ENCODE results near the gene PPM1D. TPM values are rescaled to one million over a fixed set of nuclear protein-coding genes. Genes with fewer than 3 reads are reported as not detected.

The PPM1D gene
- polyA plus RNA-seq, 1 of the 3 experiments (the other 2 are of a cell fraction): 8.8 TPM

DNA sequence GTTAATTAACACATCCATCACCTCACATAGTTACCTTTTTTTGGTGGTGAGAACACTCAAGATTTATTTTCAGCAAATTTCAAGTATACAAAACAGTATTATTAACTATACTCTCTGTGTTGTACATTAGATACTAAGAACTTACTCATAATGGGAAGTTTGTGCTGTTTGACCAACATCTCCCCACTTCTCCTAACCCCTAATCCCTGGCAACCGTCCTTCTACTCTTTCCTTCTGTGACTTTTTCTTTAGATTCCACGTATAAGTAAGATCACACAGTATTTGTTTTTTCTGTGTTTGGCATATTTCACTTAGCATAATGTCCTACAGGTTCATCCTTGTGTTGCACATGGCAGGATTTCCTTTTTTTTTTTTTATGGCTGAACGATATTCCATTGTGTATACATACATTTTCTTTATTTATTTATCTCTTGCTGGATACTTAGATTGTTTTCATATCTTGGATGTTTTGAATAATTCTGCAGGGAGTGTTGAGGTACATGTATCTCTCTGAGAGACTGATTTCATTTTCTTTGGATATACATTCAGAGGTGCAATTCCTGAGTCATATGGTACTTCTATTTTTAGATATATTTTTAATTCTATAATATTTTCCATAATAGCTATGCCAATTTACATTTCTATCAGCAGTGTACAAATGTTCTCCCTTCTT is 19.0 kb downstream of the PPM1D start:
- WGBS (ENCODE audit: low lambda C conversion rate): 84% methylated on average over 3 of the region's 3 CpGs
- H2AFZ ChIP-seq (ENCODE audit: low read depth): no peak overlapping the region
- peaks cover 87% of the 10 kb centered on the region for H4K20me1 ChIP-seq (ENCODE audit: insufficient read depth)
- no peak overlapping the region for H3K4me3 ChIP-seq (ENCODE audit: low read depth in 2 of 2, low read length in 1 of 2)
- no peaks in the 10 kb centered on the region for H3K27me3 ChIP-seq (ENCODE audit: insufficient read depth)
- no peak overlapping the region for H3K27ac ChIP-seq (ENCODE audit: low read depth in 2 of 2, low read length in 1 of 2)
- H3K9me3 ChIP-seq: no peaks in the 10 kb centered on the region
- H3F3A ChIP-seq (replicated peaks; ENCODE audit: insufficient read depth): peaks cover 27% of the 10 kb centered on the region
- POLR2A ChIA-PET: no interaction called here
- H3K79me2 ChIP-seq (ENCODE audit: insufficient read depth): peaks cover 100% of the 10 kb centered on the region
- 0 out of 4 replicates have a peak, but pooled peaks cover 0 to 6% of the 10 kb centered on the region in 2 experiments for H3K4me1 ChIP-seq (ENCODE audit: control insufficient read depth in 1 of 2, insufficient read depth in 2 of 2, low read depth in 1 of 2, low read length in 1 of 2)
- CTCF ChIA-PET: interaction anchor here (1.3 to 2.0 kb wide), 2 partner anchors 18 to 20 kb away, joined by 3 to 6 read pairs; no protein-coding TSS in a partner anchor
- no peak overlapping the region for H3K4me2 ChIP-seq
- H3K9ac ChIP-seq: no peak overlapping the region
- H3K9me2 ChIP-seq: no peaks in the 10 kb centered on the region
- DNase-seq: no peak
- TF ChIP-seq TCF12 (IDR thresholded peaks at IDR 0.05): no peak
- TF ChIP-seq, protein P1, sequence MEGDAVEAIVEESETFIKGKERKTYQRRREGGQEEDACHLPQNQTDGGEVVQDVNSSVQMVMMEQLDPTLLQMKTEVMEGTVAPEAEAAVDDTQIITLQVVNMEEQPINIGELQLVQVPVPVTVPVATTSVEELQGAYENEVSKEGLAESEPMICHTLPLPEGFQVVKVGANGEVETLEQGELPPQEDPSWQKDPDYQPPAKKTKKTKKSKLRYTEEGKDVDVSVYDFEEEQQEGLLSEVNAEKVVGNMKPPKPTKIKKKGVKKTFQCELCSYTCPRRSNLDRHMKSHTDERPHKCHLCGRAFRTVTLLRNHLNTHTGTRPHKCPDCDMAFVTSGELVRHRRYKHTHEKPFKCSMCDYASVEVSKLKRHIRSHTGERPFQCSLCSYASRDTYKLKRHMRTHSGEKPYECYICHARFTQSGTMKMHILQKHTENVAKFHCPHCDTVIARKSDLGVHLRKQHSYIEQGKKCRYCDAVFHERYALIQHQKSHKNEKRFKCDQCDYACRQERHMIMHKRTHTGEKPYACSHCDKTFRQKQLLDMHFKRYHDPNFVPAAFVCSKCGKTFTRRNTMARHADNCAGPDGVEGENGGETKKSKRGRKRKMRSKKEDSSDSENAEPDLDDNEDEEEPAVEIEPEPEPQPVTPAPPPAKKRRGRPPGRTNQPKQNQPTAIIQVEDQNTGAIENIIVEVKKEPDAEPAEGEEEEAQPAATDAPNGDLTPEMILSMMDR (IDR thresholded peaks at IDR 0.05): no peak
- TF ChIP-seq NRF1 (IDR thresholded peaks at IDR 0.05; ENCODE audit: low read depth, low read length): no peak
- TF ChIP-seq SMC3 (IDR thresholded peaks at IDR 0.05; ENCODE audit: low read depth, low read length): no peak
- no peak for TF ChIP-seq EZH2phosphoT487 (IDR thresholded peaks at IDR 0.05; ENCODE audit: borderline replicate concordance, low read depth)
- TF ChIP-seq TEAD4 (IDR thresholded peaks at IDR 0.05; ENCODE audit: borderline replicate concordance, insufficient read depth): no peak
- TF ChIP-seq, protein P2, sequence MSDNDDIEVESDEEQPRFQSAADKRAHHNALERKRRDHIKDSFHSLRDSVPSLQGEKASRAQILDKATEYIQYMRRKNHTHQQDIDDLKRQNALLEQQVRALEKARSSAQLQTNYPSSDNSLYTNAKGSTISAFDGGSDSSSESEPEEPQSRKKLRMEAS (IDR thresholded peaks at IDR 0.05; ENCODE audit: low read depth): no peak
- H3K36me3 ChIP-seq (replicated peaks in 1 of 2; ENCODE audit: control insufficient read depth in 1 of 2, insufficient read depth in 2 of 2, low read length in 1 of 2): peaks cover 0 to 9% of the 10 kb centered on the region in 2 experiments

DNA sequence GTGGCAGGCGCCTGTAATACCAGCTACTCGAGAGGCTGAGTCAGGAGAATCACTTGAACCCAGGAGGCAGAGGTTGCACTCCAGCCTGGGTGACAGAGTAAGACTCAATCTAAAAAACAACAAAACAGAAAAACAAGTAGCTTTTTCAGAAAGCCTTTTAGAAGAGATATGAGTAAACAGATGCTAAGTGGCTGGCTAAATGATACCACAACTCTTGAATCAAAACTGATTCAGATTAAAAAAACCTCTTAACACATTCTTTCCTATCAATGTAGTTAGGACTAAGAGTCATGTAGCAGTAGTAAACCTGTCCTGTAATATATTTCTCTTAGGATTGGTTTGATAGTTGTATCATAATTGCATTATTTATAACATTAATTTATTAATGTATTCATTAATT is 23.0 kb downstream of the PPM1D start:
- DNase-seq: no peak
- TF ChIP-seq RFX5 (IDR thresholded peaks at IDR 0.05; ENCODE audit: low read length): no peak
- no peak for TF ChIP-seq GATA2 (CRISPR knock-in tag; IDR thresholded peaks at IDR 0.05)
- TF ChIP-seq CHD2 (IDR thresholded peaks at IDR 0.05; ENCODE audit: low read length, partially characterized antibody): no peak
- TF ChIP-seq MEF2A (IDR thresholded peaks at IDR 0.05; ENCODE audit: borderline replicate concordance, low read depth): no peak
- no peak for TF ChIP-seq EZH2phosphoT487 (IDR thresholded peaks at IDR 0.05; ENCODE audit: borderline replicate concordance, low read depth)
- no peak for TF ChIP-seq FOSL2 (IDR thresholded peaks at IDR 0.05; ENCODE audit: borderline replicate concordance, low read depth)
- TF ChIP-seq RCOR1 (IDR thresholded peaks at IDR 0.05; ENCODE audit: low read length): no peak
- TF ChIP-seq MXI1 (IDR thresholded peaks at IDR 0.05; ENCODE audit: low read depth, low read length): no peak
- no peak for TF ChIP-seq GABPA (IDR thresholded peaks at IDR 0.05; ENCODE audit: low read depth)
- no peak for TF ChIP-seq EP300 (IDR thresholded peaks at IDR 0.05; ENCODE audit: borderline replicate concordance in 1 of 2, low read depth in 1 of 2, low read length in 1 of 2)
- Histone ChIP-seq H3F3A (replicated peaks; ENCODE audit: insufficient read depth) (peaks cover 21% of the 10 kb centered on the region), H3K79me2 (ENCODE audit: insufficient read depth) (peaks cover 95% of the 10 kb centered on the region), H3K27ac (ENCODE audit: low read depth in 2 of 2, low read length in 1 of 2) (no peak overlapping the region), H2AFZ (ENCODE audit: low read depth) (no peak overlapping the region), H3K9me3 (no peaks in the 10 kb centered on the region), H3K4me3 (ENCODE audit: low read depth in 2 of 2, low read length in 1 of 2) (no peak overlapping the region), H3K9ac (no peak overlapping the region), H4K20me1 (ENCODE audit: insufficient read depth) (peaks cover 53% of the 10 kb centered on the region), H3K4me1 (ENCODE audit: control insufficient read depth in 1 of 2, insufficient read depth in 2 of 2, low read depth in 1 of 2, low read length in 1 of 2) (no peaks in the 10 kb centered on the region), H3K9me2 (no peaks in the 10 kb centered on the region), H3K4me2 (no peak overlapping the region), H3K27me3 (ENCODE audit: insufficient read depth) (no peaks in the 10 kb centered on the region), H3K36me3 (replicated peaks in 1 of 2; ENCODE audit: control insufficient read depth in 1 of 2, insufficient read depth in 2 of 2, low read length in 1 of 2) (peaks cover 7 to 19% of the 10 kb centered on the region in 2 experiments)
- POLR2A ChIA-PET: interaction anchor here (0.7 kb wide), 1 partner anchor 1273 kb away, joined by 3 read pairs; no protein-coding TSS in a partner anchor
- CTCF ChIA-PET: interaction anchor here (0.7 to 10.4 kb wide), 2 partner anchors 11 to 17 kb away, joined by 3 to 103 read pairs; no protein-coding TSS in a partner anchor
- 98% methylated on average over 2 of the region's 2 CpGs for WGBS (ENCODE audit: low lambda C conversion rate)

Data from SK-N-SH (cell line).